Limb (tissue), 2 donors: ENCODE results near the gene MPO.
A peak's percentile ranks its signal among the peaks of the same experiment; 100 is the strongest.

Experiments used
- DNase-seq, 2 donors: peaks; one replicate each; pipeline ENCODE4 v3.0.0-alpha.2; 2016; ENCODE audit errors: extremely low spot score in 2 of 2

MPO gene

DNA sequence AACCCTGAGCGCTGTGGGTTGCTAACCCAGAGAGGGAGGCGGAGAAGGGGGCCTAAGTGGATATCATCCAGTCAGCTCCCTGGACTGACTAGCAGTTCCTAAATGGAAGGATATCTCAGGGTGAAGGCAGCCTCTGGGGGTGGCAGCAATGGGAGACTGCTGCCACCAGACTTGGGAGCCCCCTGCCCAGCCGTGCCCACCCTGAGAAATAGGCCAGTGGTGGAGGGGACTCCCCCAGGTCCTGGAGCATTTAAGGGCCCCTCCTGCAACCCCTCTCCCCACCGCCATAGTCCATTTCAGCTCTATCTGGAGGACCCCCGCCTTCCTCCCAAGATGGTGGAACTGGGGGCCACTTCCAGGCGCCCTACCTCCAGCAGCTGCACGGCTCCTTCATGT, 39.4 kb upstream of the MPO start:
- no peak for DNase-seq

DNA sequence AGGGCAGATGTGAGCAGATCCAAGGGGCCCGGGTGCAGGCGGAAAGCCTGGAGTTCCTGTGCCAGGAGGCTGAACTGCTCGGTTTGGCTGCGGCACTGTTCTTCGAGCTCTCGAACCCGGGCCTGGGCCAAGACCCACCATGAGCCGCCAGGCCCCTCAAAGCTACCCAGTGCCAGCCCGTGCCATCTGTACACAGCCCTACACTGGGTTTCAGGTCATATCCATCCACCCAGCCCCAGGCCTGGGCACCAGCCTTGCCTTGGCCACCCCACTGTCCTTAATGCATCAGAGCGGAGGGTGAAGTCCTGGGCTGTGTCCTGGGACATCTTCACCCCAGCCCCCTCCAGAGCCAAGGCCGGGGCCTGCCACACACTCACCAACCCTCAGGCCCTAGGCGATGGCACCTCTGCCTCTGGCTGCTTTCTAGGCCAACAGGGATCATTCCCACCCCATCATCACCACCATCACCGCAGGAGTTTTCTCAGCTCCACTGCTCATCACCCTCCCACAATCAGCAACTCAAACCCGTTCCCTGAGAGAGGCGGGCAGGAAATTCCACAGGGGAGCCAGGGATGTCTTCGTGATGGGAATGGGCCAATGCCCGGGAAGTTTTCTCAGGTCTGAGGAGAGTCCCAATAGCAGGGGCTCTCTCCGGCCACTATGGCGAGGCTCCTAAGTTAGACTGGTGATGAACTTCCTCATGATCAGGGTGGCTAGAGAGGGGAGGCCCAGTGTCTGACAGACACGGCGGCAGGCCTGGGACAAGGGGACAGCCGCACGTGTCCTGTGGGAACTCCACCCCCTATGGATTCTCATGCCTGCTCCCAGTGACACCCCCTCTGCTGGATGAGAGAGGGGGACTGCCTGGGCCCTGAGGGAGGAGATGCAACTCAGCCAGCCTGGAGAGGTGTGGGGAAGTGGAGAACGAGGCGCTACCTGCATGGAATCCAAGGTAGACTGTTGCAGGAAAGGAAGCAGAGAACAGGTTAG, 38.7 kb upstream of the MPO start:
- DNase-seq = peak in 1 of 2 donors; percentile 18

DNA sequence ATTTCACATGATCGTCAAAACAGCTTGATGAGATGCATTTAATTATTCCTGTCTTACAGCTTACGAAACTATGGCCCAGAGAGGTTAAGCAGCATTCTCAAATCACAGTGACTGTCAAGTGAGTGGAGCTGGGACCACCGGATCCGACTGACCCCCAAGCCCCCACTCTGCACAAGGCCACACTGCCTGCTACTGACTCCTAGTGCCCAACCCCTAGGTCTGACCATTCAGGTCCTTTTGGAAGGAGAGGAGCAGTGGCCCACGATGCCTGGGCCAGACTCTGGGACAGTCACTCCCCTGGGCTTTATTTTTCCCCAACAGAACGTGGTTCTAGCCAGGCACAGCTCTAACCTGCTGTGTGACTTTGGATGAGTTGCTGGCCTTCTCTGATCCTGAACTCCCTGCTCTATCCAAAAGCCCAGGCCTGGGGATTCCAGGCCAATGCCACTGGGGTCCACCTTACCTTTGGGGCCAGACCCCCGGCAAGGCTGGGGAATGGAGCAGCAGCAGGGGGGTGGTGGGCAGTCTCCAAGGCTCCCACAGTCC, 38.0 kb upstream of the MPO start:
- no peak for DNase-seq

DNA sequence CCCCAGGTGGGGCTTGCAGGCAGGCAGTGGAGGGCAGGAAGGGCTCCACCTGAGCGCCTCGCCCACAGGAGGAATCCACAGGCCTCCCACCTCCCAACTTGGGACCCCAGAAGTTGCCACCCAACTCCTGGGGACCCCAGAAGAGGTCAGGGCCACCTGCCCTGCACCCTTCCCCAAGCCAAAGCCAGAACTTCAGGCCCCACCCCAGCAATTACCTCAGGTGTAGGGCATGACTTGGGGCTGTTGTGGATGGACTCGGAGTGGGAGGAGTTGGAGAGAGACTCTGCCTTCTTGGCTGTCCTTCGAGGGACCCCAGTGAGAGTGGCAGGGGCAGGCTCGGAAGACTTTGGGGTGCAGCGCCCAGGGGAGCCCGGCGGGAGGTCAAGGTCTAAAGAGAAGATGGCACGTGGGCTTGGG, 37.3 kb upstream of the MPO start:
- DNase-seq = peak in 1 of 2 donors; percentile 12

DNA sequence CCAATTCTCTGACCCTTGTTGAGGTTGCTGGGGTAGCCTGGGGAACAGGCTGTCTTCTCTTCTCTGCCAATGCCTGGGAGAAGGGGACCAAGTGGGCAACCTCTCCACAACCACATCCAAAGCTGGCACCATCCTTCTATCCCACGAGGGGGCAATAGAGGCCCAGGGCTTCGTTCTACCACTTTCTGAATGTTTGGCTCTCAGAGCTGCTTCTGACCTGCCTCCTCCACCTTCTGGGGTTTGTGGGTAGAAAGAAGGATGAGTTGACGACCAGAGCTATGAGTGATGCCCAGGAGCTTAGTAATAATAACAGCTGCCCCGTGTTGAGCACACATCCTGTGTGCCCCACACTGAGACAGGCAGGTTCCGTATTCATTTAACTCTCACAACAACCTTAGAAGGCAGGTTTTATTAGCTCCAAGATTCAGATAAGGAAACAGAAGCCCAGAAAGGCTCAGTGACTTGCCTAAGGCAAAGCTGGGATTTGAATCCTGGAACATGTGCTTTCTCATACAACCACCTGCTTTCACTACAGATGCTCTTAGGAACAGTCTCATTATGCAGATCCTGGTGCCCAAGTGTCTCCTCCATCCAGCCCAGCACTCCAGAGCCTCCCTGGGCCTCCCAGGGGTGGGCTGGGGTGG, 36.8 kb upstream of the MPO start:
- DNase-seq = peak in 1 of 2 donors; percentile 31

DNA sequence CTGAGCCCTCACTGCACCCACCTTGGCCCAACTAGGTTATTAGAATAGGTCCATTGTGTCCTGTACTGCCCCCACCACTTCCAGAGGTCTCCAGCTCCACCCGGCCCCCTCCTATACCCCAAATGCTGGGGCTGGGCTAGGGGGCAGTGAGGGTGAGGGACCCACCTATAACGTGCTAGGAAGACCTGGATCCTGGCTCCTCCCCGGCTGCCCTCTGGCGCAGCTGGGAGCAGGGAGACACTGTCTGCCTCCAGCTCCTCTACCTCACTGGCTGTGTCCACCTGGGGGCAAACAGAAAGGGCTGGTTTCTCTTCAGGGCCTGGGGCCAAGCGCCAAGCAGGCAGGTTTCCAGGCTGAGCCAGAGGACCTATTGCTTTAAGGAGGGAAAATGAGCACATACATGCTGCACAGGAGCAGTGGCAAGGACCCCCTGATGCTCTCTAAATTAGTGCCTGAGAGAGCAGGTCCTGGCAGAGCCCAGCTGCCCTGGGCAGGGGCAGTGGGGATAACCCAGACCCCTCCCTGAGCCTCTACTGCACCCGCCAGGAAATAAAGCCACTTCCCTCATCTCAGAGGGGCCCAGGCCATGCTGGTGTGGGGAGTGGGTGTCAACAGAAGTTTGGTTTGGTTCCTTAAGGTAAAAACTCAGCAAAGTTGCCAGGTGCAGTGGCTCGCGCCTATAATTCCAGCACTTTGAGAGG, 35.7 kb upstream of the MPO start:
- DNase-seq = peak in 1 of 2 donors; percentile 15

DNA sequence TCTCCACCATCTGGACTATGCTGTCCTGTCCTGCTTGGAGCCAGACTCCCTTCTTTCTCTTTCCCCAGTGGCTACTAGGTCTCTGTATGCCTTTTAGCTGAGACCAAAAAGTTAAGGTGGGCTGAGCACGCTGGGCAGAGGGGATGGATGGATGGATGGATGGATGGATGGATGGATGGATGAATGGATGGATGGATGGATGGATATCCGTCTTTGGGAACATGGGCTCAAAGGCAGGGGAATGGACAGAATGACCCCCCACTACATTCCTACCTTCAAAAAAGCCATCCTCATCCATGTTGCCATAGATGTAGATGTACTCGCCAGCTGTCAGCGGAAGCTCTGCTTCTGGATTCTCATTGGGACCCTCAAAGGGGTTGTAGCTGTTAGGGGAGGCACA, 35.0 kb upstream of the MPO start:
- peak in 1 of 2 donors; percentile 5 for DNase-seq

DNA sequence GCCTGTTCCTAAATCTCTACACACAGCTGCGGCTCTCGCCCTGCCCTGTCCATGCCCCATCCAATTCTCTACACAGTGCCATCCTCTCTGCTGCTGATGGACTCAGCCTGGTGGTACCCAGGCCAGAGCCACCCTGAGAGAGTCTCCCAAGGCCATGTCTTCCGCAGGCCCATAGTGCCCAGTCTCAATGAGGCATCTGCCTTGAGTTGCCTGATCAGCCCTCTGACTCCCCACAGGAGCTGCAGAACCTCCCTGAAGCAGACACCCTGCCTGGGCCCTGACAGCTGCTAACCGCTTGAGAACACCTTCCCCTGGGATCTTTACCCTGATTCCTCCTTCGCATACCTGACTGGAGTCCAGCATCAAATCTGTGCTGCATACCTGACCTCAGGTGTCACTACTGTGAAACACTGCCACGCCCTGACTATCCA, 34.6 kb upstream of the MPO start:
- no peak for DNase-seq

DNA sequence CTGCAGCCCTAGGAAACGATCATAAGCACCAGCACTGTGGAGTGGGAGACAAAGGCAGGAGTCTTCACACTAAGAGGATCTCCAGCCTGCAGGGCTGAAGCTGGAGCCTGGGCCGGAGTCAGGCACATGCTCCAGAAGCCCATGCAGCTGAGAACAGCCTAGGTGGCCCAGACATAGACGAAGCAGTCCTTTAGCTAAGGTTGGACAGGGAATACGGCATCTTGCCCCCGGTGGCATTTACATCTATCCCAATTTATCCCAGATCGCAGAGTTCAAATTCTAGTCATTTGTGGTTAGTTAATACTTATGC, 33.9 kb upstream of the MPO start:
- DNase-seq = no peak

DNA sequence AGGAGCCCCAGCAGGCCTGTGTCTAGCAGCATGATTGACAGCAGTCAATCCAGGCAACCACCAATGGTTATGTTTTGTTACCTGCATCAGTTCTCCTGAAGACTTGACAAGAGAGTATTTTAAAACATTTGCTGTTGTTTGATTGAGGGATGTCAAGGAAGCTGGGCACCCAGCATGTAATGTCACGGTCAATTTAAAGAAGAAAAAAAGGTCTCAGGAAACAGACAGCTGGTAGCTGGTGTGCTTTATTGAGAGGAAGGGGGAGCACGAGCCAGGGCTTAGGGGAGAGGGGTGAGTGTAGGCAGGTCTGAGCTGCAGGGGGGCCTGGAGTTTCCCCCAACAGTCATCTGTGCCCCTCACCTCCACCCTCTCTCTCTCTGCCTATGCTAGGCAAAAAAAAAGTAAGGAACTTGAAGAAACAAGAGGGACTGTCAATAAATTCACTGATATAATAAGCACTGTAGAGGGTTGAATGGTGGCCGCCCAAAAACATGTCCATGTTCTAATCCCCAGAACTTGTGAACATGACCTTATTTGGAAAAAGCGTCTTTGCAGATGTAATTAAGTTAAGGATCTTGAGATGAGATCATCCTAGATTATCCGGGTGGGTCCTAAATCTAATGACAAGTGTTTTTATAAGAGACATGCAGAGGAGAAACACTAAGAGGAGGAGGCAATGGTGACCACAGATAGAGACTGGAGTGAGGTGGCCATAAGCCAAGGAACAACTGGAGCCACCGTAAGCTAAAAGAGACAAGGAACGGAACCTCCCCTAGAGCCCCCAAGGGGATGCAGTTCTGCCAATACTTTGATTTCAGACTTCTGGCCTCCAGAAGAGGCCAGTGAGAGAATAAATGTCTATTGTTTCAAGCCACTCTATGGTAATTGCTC, 33.3 kb upstream of the MPO start:
- DNase-seq = no peak

DNA sequence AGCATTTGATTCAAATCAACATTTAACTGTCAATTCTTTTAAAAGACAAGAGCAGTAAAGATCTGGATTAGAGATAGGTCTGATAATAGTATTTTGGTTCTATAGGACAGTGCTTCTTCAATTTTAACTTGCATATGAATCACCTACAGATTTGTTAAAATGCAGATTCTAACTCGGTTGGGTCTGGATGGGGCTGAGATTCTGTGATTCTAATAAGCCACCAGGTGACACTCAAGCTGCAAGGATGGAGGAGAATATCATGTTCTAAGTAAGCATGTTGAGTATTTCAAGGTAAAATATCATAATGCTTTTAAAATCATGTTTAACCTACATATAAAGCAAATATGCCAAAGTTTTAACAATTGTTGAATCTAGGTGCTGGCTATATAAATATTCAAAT, 32.1 kb upstream of the MPO start:
- no peak for DNase-seq

DNA sequence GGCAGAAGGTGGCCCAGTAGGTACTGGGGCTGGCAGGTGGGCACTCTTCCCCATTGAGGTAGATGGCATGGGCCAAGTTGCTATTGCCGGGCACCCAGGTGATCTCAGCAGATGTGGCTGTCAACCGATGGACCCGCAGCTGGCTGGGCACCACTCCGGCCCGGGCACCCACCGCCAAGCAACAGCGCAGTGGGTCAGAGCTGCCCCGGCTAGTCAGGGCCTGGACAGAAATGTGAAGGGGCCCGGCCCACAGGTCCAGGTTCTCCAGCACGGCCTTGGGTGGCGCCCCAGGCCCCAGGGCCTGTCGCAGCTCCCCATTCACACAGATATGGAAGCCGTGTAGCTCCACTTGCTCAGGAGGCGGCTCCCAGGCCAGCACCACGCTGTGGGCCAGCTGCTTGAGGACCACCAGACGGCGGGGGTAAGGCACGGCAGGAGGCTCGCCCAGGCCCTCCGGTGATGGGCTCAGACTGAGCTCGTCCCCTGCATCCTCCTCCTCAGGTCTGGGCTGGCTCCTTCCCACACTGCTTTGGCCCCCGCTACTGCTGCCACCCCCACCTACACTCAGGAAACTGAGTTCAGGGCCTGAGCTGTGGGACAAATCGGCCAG, 31.4 kb upstream of the MPO start:
- DNase-seq = peak in 1 of 2 donors; percentile 26

DNA sequence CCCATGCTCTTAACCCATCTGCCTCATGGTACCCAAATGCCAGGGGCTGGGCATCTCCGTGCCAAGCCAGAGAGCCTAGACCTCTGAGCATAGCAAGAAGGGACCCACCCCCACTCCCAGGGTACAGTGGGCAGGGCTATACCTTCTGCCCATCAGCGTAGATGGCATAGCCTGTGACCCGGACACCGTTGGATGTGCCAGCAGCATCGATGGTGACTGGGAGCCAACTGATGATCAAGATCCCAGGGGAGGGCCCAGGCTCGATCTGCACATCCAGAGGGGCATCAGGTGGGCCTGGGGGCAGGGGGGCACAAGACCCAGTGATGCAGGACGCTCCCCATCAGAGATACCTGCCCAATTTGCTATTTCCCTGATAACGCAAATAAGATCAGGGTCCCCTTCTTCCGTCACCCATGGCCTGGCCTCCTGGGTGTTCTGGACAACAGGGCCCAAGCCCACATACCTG, 30.7 kb upstream of the MPO start:
- DNase-seq = no peak

DNA sequence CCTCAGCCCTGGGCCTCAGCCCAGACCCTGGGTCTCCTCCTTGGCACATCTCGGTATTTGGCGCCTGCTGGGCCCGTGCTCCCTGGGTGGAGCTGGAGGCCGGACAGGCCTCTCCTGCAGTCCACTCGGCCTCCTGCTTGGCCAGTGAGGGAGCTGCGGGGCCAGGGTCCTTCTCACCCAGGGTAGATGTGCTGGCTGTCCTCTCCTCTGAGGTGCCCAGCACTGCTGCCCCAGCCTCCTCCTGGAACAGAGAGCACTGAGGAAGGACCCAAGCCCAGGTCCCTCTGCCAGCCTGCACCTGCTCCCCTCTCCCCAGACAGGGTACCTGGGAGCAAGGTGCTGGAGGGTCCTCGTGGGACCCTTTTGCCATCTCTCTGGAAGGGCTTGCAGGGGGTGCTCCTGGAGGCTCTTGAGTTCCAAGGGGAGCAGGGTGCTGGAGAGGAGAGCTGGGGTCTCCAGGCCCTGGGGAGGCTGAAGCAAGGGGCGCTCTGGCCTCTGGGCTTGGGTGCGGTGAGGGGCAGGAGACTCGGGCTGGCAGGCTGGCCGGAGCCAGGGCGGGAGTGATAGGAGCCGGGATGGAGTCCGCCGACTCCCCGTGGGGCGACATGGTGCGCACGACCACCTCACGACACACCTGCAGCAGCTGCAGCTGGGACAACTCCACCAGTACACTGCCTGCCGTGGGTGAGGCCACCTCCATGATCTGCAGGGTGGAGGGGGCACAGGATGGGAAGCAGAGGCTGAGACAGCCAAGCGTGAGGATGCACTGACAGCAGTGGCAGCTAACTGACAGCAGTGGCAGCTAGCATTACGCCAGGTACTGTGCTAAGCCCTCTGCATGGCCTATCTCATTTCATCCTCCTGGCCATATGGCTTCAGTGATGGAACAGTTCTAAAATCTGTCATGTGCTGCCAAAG, 30.0 kb upstream of the MPO start:
- DNase-seq = no peak

DNA sequence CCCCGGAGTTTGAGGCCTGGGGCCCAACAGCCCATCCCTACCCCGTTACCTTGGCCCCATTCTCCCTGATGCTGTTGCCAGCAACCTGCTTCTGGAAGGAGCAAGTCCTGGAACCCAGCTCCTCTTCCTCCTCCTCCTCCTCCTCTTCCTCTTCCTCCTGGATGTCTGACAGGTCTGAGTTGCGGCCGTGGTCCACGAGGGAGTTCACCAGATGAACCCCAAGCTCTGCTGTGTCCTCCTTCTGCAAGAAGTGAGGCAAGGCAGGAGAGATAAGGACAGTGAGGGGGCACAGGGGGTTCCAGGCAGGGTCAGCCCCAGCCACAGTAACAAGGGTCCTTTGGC, 29.2 kb upstream of the MPO start:
- no peak for DNase-seq

DNA sequence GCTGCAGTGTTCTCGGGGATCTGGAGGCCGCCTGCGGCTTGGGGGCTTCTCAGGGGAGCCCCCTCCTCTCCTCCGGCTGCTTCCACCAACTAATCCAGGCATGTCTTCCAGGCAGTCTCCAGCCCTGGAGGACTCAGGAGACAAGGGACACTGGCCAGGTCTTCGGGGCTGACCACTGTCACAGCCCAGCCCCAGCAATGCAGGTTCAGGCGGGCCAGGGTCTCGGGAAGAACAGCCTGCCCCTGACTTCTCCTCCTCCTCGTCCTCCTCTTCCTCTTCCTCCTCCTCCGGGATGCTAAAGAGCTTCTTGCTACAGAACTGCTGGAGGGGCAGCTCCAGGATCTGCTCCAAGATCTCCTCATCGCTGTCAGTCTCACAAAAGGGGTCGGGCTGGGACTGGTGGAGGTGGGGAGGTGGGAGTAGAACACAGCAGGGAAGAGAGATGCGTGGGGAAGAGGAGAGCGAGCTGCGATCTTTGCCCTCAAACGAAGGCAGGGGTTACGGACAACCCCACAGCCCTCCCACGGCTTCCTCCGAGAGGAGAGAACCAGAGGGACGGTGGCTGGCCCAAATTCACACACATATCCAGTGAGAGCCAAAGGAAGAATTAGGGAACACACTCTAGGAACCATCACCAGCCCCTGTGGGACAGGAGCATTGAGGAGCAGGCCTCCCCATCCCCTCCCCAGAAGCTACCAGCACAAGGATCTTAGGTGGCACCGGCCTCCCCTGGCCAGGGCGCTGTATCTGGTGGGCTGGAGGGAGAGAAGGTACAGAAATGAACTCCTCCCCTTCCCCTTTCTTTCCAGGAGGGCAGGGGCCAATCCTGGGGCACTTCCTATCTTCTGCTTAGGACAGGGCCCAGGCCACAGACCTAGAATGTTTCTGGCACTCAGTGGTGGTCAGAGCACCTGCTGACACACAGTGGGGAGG, 28.5 kb upstream of the MPO start:
- no peak for DNase-seq

DNA sequence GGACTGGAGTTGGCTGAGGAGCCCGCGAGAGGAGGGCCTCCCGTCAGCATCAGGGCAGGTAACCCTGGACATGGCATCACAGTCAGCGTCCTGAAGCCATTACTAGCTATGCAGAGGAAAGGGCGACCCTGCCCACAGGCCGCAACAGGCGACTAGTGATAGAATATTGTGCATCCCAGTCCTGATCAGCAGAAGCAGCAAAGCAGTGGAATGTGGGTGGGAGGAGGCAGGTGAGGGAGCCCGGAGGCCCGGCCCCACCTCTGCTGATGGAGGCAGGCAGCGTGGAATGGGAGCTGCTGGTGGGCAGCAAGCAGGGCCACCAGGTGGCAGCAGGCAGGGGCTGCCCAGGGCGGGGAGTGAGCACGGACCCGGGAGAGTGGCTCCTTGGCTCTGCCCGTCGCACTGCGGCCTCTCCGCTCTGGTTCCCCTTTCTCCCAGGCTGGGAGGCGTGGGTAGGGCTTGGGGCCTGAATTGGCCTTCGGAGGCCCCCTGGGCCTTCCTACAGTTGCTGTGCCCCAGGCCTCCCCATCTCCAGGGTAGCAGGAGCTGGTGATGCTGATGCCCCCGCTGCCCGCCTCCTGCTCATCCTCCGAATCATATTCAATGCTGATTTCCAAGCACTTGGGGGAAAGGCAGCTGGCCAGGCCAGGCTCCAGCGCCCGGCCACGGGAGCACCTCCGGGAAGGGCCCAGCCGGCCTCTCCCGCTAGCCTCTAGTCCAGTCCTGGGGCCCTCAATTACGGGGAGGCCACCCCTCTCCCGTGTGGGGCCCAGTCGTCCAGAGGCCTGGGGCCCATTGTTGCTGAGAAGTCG, 27.6 kb upstream of the MPO start:
- no peak for DNase-seq
